Myocyte (in vitro differentiated cells): ENCODE measurements around the gene EIF4G3. TPM values are rescaled to one million over a fixed set of nuclear protein-coding genes. Genes with fewer than 3 reads are reported as not detected.
"Not testable (repeated sequence)": the region's sequence is repeated elsewhere in the genome, so short reads cannot be mapped to it uniquely, and the experiment has no call there.

Experiments used
- DNase-seq: peaks from one replicate; pipeline ENCODE4 v3.0.0-alpha.2; 2012; ENCODE audit warnings: low read depth
- total RNA-seq: library from RNA; depleted of rRNA; stranded (reverse); fragments of >200 nt; gene quantifications from 2 replicates; pipeline ENCODE4 v1.2.3, GENCODE V29; 2014

The EIF4G3 gene
- total RNA-seq, 1 donor from 2014 or later, result 65.5 TPM

GRCh38 chr1:21069549-21069948 lies 107.1 kb downstream of the EIF4G3 start:
- peak; percentile 44 for DNase-seq

GRCh38 chr1:21068937-21069336 lies 107.8 kb downstream of the EIF4G3 start:
- no peak for DNase-seq

- no peak for DNase-seq
Observed at GRCh38 chr1:21067551-21068227, 109.0 kb downstream of the EIF4G3 start.

GRCh38 chr1:21066356-21067012 lies 110.2 kb downstream of the EIF4G3 start:
- no peak for DNase-seq

GRCh38 chr1:21065851-21066250 lies 110.8 kb downstream of the EIF4G3 start:
- no peak for DNase-seq

- DNase-seq, result no peak
Observed at GRCh38 chr1:21064057-21064456, 112.6 kb downstream of the EIF4G3 start.

GRCh38 chr1:21060523-21060922 lies 116.2 kb downstream of the EIF4G3 start:
- no peak for DNase-seq

GRCh38 chr1:21059021-21059420 lies 117.7 kb downstream of the EIF4G3 start:
- no peak for DNase-seq

- DNase-seq, result no peak
Observed at GRCh38 chr1:21058035-21058793, 118.5 kb downstream of the EIF4G3 start.

GRCh38 chr1:21053189-21053928 lies 123.3 kb downstream of the EIF4G3 start:
- not testable (repeated sequence) for DNase-seq

GRCh38 chr1:21052034-21052433 lies 124.7 kb downstream of the EIF4G3 start:
- no peak for DNase-seq

GRCh38 chr1:21051177-21051825 lies 125.4 kb downstream of the EIF4G3 start:
- DNase-seq, result no peak

GRCh38 chr1:21050031-21050430 lies 126.7 kb downstream of the EIF4G3 start:
- no peak for DNase-seq

- no peak for DNase-seq
Observed at GRCh38 chr1:21048462-21048861, 128.2 kb downstream of the EIF4G3 start.

- no peak for DNase-seq
Observed at GRCh38 chr1:21046132-21046531, 130.6 kb downstream of the EIF4G3 start.

GRCh38 chr1:21045351-21045750 lies 131.3 kb downstream of the EIF4G3 start:
- DNase-seq, result no peak

GRCh38 chr1:21042929-21043605 lies 133.6 kb downstream of the EIF4G3 start:
- peak; percentile 33 for DNase-seq

GRCh38 chr1:21041541-21041940 lies 135.2 kb downstream of the EIF4G3 start:
- DNase-seq, result no peak

- no peak for DNase-seq
Observed at GRCh38 chr1:21037091-21037490, 139.6 kb downstream of the EIF4G3 start.

GRCh38 chr1:21035794-21036193 lies 140.9 kb downstream of the EIF4G3 start:
- no peak for DNase-seq
